Measurements from ENCODE around the gene ABHD11. TPM values are rescaled to one million over a fixed set of nuclear protein-coding genes. Genes with fewer than 3 reads are reported as not detected.
"Not testable (repeated sequence)": the region's sequence is repeated elsewhere in the genome, so short reads cannot be mapped to it uniquely, and the experiment has no call there.

ABHD11 gene
- total RNA-seq (19.3 TPM), polyA plus RNA-seq (10 to 100 TPM; 14.5 to 17.5 (median 16.3) TPM)

- Histone ChIP-seq H3K27ac (ENCODE audit: insufficient read depth, low read length, poor library complexity, severe bottlenecking) (peak within 1 kb of the TSS; percentile 91), H3K27me3 (ENCODE audit: control insufficient read depth, insufficient read depth, low read length) (no peaks in the 10 kb centered on the region), H3K9me3 (ENCODE audit: control insufficient read depth in 2 of 2, low read length in 2 of 2) (no peaks in the 10 kb centered on the region), H3K4me1 (ENCODE audit: control insufficient read depth, insufficient read depth, low read length, poor library complexity, severe bottlenecking) (peaks cover 16% of the 10 kb centered on the region), H3K36me3 (ENCODE audit: control insufficient read depth, insufficient read depth, low read length) (no peaks in the 10 kb centered on the region), H3K4me3 (ENCODE audit: low read depth, low read length) (peak within 1 kb of the TSS; percentile 62)
- Mint-ChIP-seq H3K9me3 (no peaks in the 10 kb centered on the region), H3K27ac (peak within 1 kb of the TSS; percentile 92 to 95 (median 94)), H3K4me1 (peaks cover 4 to 30% (median 11%) of the 10 kb centered on the region in 4 donors), H3K27me3 (peaks cover 4% of the 10 kb centered on the region), H3K4me3 (peak within 1 kb of the TSS; percentile 88 to 97 (median 90)), H3K36me3 (no peaks in the 10 kb centered on the region)
- DNase-seq (peak; percentile 96 to 97 (median 97)), ATAC-seq (ENCODE audit: low read depth in 2 of 2) (peak; percentile 87)
These were observed at the start of gene ABHD11 for GRCh38 chr7:73738612-73739386. Gene ABHD11, minus strand, starts transcription at chr7:73738802. Its CDS starts 32 bp downstream, at chr7:73738770.

GRCh38 chr7:73787786-73788048 is 49.1 kb upstream of the ABHD11 start:
- not testable (repeated sequence) for DNase-seq; H3K9me3 Mint-ChIP-seq; H3K4me3 Mint-ChIP-seq; H3K9me3 ChIP-seq (ENCODE audit: control insufficient read depth in 2 of 2, low read length in 2 of 2); H3K4me1 Mint-ChIP-seq; H3K27ac ChIP-seq (ENCODE audit: insufficient read depth, low read length, poor library complexity, severe bottlenecking); H3K4me3 ChIP-seq (ENCODE audit: low read depth, low read length); H3K27ac Mint-ChIP-seq; H3K27me3 ChIP-seq (ENCODE audit: control insufficient read depth, insufficient read depth, low read length); H3K36me3 ChIP-seq (ENCODE audit: control insufficient read depth, insufficient read depth, low read length); ATAC-seq (ENCODE audit: low read depth in 2 of 2); H3K4me1 ChIP-seq (ENCODE audit: control insufficient read depth, insufficient read depth, low read length, poor library complexity, severe bottlenecking); H3K36me3 Mint-ChIP-seq
- H3K27me3 Mint-ChIP-seq, result peaks cover 17% of the 10 kb centered on the region

GRCh38 chr7:73786588-73786987 is 48.0 kb upstream of the ABHD11 start:
- no peaks in the 10 kb centered on the region for H3K36me3 Mint-ChIP-seq
- Histone ChIP-seq H3K4me3 (ENCODE audit: low read depth, low read length) (no peak overlapping the region), H3K27ac (ENCODE audit: insufficient read depth, low read length, poor library complexity, severe bottlenecking) (no peak overlapping the region), H3K4me1 (ENCODE audit: control insufficient read depth, insufficient read depth, low read length, poor library complexity, severe bottlenecking) (no peaks in the 10 kb centered on the region), H3K27me3 (ENCODE audit: control insufficient read depth, insufficient read depth, low read length) (no peaks in the 10 kb centered on the region), H3K9me3 (ENCODE audit: control insufficient read depth in 2 of 2, low read length in 2 of 2) (no peaks in the 10 kb centered on the region), H3K36me3 (ENCODE audit: control insufficient read depth, insufficient read depth, low read length) (no peaks in the 10 kb centered on the region)
- no peak overlapping the region for H3K4me3 Mint-ChIP-seq
- DNase-seq (no peak), ATAC-seq (ENCODE audit: low read depth in 2 of 2) (no peak)
- H3K27ac Mint-ChIP-seq, result no peak overlapping the region
- H3K9me3 Mint-ChIP-seq, result peaks cover 0 to 4% (median 2%) of the 10 kb centered on the region in 7 donors
- H3K27me3 Mint-ChIP-seq, result peaks cover 17% of the 10 kb centered on the region
- H3K4me1 Mint-ChIP-seq, result no peaks in the 10 kb centered on the region

- no peak for ATAC-seq (ENCODE audit: low read depth in 2 of 2)
- H3K27ac Mint-ChIP-seq, result no peak overlapping the region
- H3K36me3 ChIP-seq (ENCODE audit: control insufficient read depth, insufficient read depth, low read length), result no peaks in the 10 kb centered on the region
- peaks cover 19% of the 10 kb centered on the region for H3K27me3 Mint-ChIP-seq
- H3K27ac ChIP-seq (ENCODE audit: insufficient read depth, low read length, poor library complexity, severe bottlenecking), result no peak overlapping the region
- H3K36me3 Mint-ChIP-seq, result no peaks in the 10 kb centered on the region
- H3K4me1 Mint-ChIP-seq, result peaks cover 0 to 2% (median 0%) of the 10 kb centered on the region in 4 donors
- no peak overlapping the region for H3K4me3 Mint-ChIP-seq
- no peaks in the 10 kb centered on the region for H3K9me3 ChIP-seq (ENCODE audit: control insufficient read depth in 2 of 2, low read length in 2 of 2)
- no peaks in the 10 kb centered on the region for H3K4me1 ChIP-seq (ENCODE audit: control insufficient read depth, insufficient read depth, low read length, poor library complexity, severe bottlenecking)
- H3K9me3 Mint-ChIP-seq, result peaks cover 0 to 2% (median 0%) of the 10 kb centered on the region in 7 donors
- no peak for DNase-seq
- H3K27me3 ChIP-seq (ENCODE audit: control insufficient read depth, insufficient read depth, low read length), result no peaks in the 10 kb centered on the region
- H3K4me3 ChIP-seq (ENCODE audit: low read depth, low read length), result no peak overlapping the region
These were observed 40.9 kb upstream of the ABHD11 start for GRCh38 chr7:73779517-73779916.

GRCh38 chr7:73778801-73779389 is 40.3 kb upstream of the ABHD11 start:
- peaks cover 0 to 2% (median 0%) of the 10 kb centered on the region in 4 donors for H3K4me1 Mint-ChIP-seq
- DNase-seq (no peak), ATAC-seq (ENCODE audit: low read depth in 2 of 2) (no peak)
- H3K9me3 Mint-ChIP-seq, result peaks cover 0 to 2% (median 0%) of the 10 kb centered on the region in 7 donors
- H3K4me3 Mint-ChIP-seq, result no peak overlapping the region
- Histone ChIP-seq H3K4me1 (ENCODE audit: control insufficient read depth, insufficient read depth, low read length, poor library complexity, severe bottlenecking) (no peaks in the 10 kb centered on the region), H3K4me3 (ENCODE audit: low read depth, low read length) (no peak overlapping the region), H3K9me3 (ENCODE audit: control insufficient read depth in 2 of 2, low read length in 2 of 2) (no peaks in the 10 kb centered on the region), H3K27ac (ENCODE audit: insufficient read depth, low read length, poor library complexity, severe bottlenecking) (no peak overlapping the region), H3K27me3 (ENCODE audit: control insufficient read depth, insufficient read depth, low read length) (no peaks in the 10 kb centered on the region), H3K36me3 (ENCODE audit: control insufficient read depth, insufficient read depth, low read length) (no peaks in the 10 kb centered on the region)
- H3K36me3 Mint-ChIP-seq, result no peaks in the 10 kb centered on the region
- peaks cover 25% of the 10 kb centered on the region for H3K27me3 Mint-ChIP-seq
- no peak overlapping the region for H3K27ac Mint-ChIP-seq

GRCh38 chr7:73774923-73775322 is 36.3 kb upstream of the ABHD11 start:
- no peak for ATAC-seq (ENCODE audit: low read depth in 2 of 2)
- H3K27ac Mint-ChIP-seq, result no peak overlapping the region

GRCh38 chr7:73773700-73774517 is 35.3 kb upstream of the ABHD11 start:
- ATAC-seq (ENCODE audit: low read depth in 2 of 2) (no peak), DNase-seq (no peak)
- Histone ChIP-seq H3K27me3 (ENCODE audit: control insufficient read depth, insufficient read depth, low read length) (peaks cover 4% of the 10 kb centered on the region), H3K27ac (ENCODE audit: insufficient read depth, low read length, poor library complexity, severe bottlenecking) (no peak overlapping the region), H3K4me1 (ENCODE audit: control insufficient read depth, insufficient read depth, low read length, poor library complexity, severe bottlenecking) (peaks cover 9% of the 10 kb centered on the region), H3K4me3 (ENCODE audit: low read depth, low read length) (no peak overlapping the region), H3K36me3 (ENCODE audit: control insufficient read depth, insufficient read depth, low read length) (no peaks in the 10 kb centered on the region), H3K9me3 (ENCODE audit: control insufficient read depth in 2 of 2, low read length in 2 of 2) (no peaks in the 10 kb centered on the region)
- H3K4me3 Mint-ChIP-seq, result no peak overlapping the region
- peaks cover 0 to 1% (median 0%) of the 10 kb centered on the region in 7 donors for H3K9me3 Mint-ChIP-seq
- H3K36me3 Mint-ChIP-seq, result no peaks in the 10 kb centered on the region
- peaks cover 0 to 4% (median 0%) of the 10 kb centered on the region in 4 donors for H3K4me1 Mint-ChIP-seq
- H3K27ac Mint-ChIP-seq, result no peak overlapping the region
- H3K27me3 Mint-ChIP-seq, result peaks cover 36% of the 10 kb centered on the region

More at GRCh38 chr7:73774923-73775322, 36.3 kb upstream of the ABHD11 start:
- DNase-seq, result no peak
- H3K9me3 Mint-ChIP-seq, result peaks cover 0 to 1% (median 0%) of the 10 kb centered on the region in 7 donors
- H3K4me3 Mint-ChIP-seq, result no peak overlapping the region
- Histone ChIP-seq H3K9me3 (ENCODE audit: control insufficient read depth in 2 of 2, low read length in 2 of 2) (no peaks in the 10 kb centered on the region), H3K4me1 (ENCODE audit: control insufficient read depth, insufficient read depth, low read length, poor library complexity, severe bottlenecking) (peaks cover 9% of the 10 kb centered on the region), H3K27me3 (ENCODE audit: control insufficient read depth, insufficient read depth, low read length) (peaks cover 4% of the 10 kb centered on the region), H3K4me3 (ENCODE audit: low read depth, low read length) (no peak overlapping the region), H3K36me3 (ENCODE audit: control insufficient read depth, insufficient read depth, low read length) (no peaks in the 10 kb centered on the region), H3K27ac (ENCODE audit: insufficient read depth, low read length, poor library complexity, severe bottlenecking) (no peak overlapping the region)
- peaks cover 36% of the 10 kb centered on the region for H3K27me3 Mint-ChIP-seq
- no peaks in the 10 kb centered on the region for H3K36me3 Mint-ChIP-seq
- peaks cover 0 to 5% (median 0%) of the 10 kb centered on the region in 4 donors for H3K4me1 Mint-ChIP-seq

Data from CD4-positive, CD25-positive, alpha-beta regulatory T cell (primary cell).